CD4-positive, alpha-beta memory T cell (primary cell): ENCODE data around the gene ATP6V1G2. TPM values are rescaled to one million over a fixed set of nuclear protein-coding genes. Genes with fewer than 3 reads are reported as not detected.
"Not testable (repeated sequence)": the region's sequence is repeated elsewhere in the genome, so short reads cannot be mapped to it uniquely, and the experiment has no call there.

ENCODE experiments used
- CTCF ChIA-PET: fragments of 350-600 bp; sonication (Branson Sonifier 250); formaldehyde crosslinking; loops from one replicate; lab custom pipeline; 2021; ENCODE audit warnings: inconsistent platforms; ENCODE audit not compliant: partially characterized antibody; lab: Charles Lee
- POLR2A ChIA-PET: fragments of 350-600 bp; sonication (Branson Sonifier 250); formaldehyde crosslinking; loops from one replicate; lab custom pipeline; 2021; ENCODE audit not compliant: partially characterized antibody; lab: Charles Lee
- DNase-seq, 5 donors: peaks; one replicate each; pipeline versions ENCODE4 v3.0.0 to v3.0.0-alpha.2; 2020 to 2022; ENCODE audit warnings: mixed read lengths in 1 of 5
- H3K27ac ChIP-seq: one replicate; pipeline ENCODE4 v1.7.0; 2013; ENCODE audit warnings: low read depth, low read length
- H3K27me3 ChIP-seq: 2 replicates; pipeline ENCODE4 v1.7.0; 2013; ENCODE audit warnings: mild to moderate bottlenecking, low read length, moderate library complexity; ENCODE audit not compliant: insufficient read depth
- H3K36me3 ChIP-seq: 2 replicates; pipeline ENCODE4 v1.7.0; 2013; ENCODE audit warnings: mild to moderate bottlenecking, low read length, moderate library complexity; ENCODE audit not compliant: insufficient read depth
- H3K4me1 ChIP-seq: 2 replicates; pipeline ENCODE4 v1.7.0; 2013; ENCODE audit warnings: mild to moderate bottlenecking, low read length, moderate library complexity; ENCODE audit not compliant: insufficient read depth
- H3K4me3 ChIP-seq, 2 donors: one replicate each; pipeline ENCODE4 v1.7.0; 2013; ENCODE audit warnings: low read length in 2 of 2, mild to moderate bottlenecking in 1 of 2
- H3K9me3 ChIP-seq, 2 donors: one replicate each; pipeline ENCODE4 v1.7.0; 2013; ENCODE audit warnings: low read length in 2 of 2, control low read depth in 1 of 2; ENCODE audit not compliant: control insufficient read depth in 1 of 2
- H3K27ac Mint-ChIP-seq, 7 donors: one replicate each; pipeline ENCODE4 v1.8.0; 2020 to 2021; ENCODE audit warnings: mixed read lengths in 7 of 7, mild to moderate bottlenecking in 6 of 7, inconsistent platforms in 3 of 7, moderate library complexity in 3 of 7
- H3K27me3 Mint-ChIP-seq, 2 donors: one replicate each; pipeline ENCODE4 v1.8.0; 2020 to 2021; ENCODE audit warnings: mixed read lengths in 2 of 2
- H3K36me3 Mint-ChIP-seq, 2 donors: one replicate each; pipeline ENCODE4 v1.8.0; 2020 to 2021; ENCODE audit warnings: mixed read lengths in 2 of 2, inconsistent platforms in 1 of 2, mild to moderate bottlenecking in 1 of 2
- H3K4me1 Mint-ChIP-seq, 4 donors: one replicate each; pipeline ENCODE4 v1.8.0; 2020 to 2021; ENCODE audit warnings: mixed read lengths in 4 of 4, mild to moderate bottlenecking in 1 of 4
- H3K4me3 Mint-ChIP-seq, 8 donors: one replicate each; pipeline ENCODE4 v1.8.0; 2020 to 2021; ENCODE audit warnings: mixed read lengths in 8 of 8, mild to moderate bottlenecking in 7 of 8, moderate library complexity in 6 of 8, inconsistent platforms in 3 of 8
- H3K9me3 Mint-ChIP-seq, 8 donors: one replicate each; pipeline ENCODE4 v1.8.0; 2020 to 2021; ENCODE audit warnings: mixed read lengths in 8 of 8, mild to moderate bottlenecking in 5 of 8, inconsistent platforms in 3 of 8, moderate library complexity in 1 of 8
- intact Hi-C: fragments of 100-400 bp; cut with micrococcal nuclease; formaldehyde crosslinking; loops from one replicate; pipeline ENCODE4 v1.15.1; 2023
- polyA plus RNA-seq, 2 donors: library from polyadenylated mRNA; unstranded; fragments of 300-500 nt; fragmentation: Illumina TruSeq; gene quantifications; one replicate each; pipeline ENCODE4 v1.2.3, GENCODE V29; 2021
- total RNA-seq, 2 experiments: library from RNA; stranded (reverse); gene quantifications; one replicate each; pipeline ENCODE4 v1.2.3, GENCODE V29; 2021

ATP6V1G2 gene
- total and polyA plus RNA-seq, 4 experiments from 2014 or later = 0.84 to 7.2 (median 3.5) TPM

- H3K27me3 Mint-ChIP-seq = no peaks in the 10 kb centered on the region
- Histone ChIP-seq H3K36me3 (no peaks in the 10 kb centered on the region), H3K27ac (peak overlapping the region; percentile 58), H3K9me3 (no peaks in the 10 kb centered on the region), H3K4me3 (no peak overlapping the region), H3K27me3 (no peaks in the 10 kb centered on the region), H3K4me1 (peaks cover 68% of the 10 kb centered on the region)
- ChIA-PET CTCF (interaction anchor here (1.7 to 35.1 kb wide), 3 partner anchors 10 to 41 kb away, joined by 4 to 1152 read pairs (median 595); partner anchors contain the start of genes LST1, LTB, NCR3 and TNF), POLR2A (interaction anchor here (0.6 to 52.5 kb wide), 8 partner anchors 9 to 628 kb away, joined by 3 to 3597 read pairs (median 6); partner anchors contain the start of genes BAG6, DDX39B, LST1 and LTA)
- intact Hi-C loops = no loop called here
- H3K4me1 Mint-ChIP-seq = peaks cover 42 to 66% (median 56%) of the 10 kb centered on the region in 4 donors
- H3K36me3 Mint-ChIP-seq = peaks cover 10 to 19% of the 10 kb centered on the region in 2 donors
- no peaks in the 10 kb centered on the region for H3K9me3 Mint-ChIP-seq
- H3K4me3 Mint-ChIP-seq = peak overlapping the region in 4 of 8 donors; percentile 6 to 66 (median 36)
- no peak for DNase-seq
- peak overlapping the region; percentile 22 to 94 (median 70) for H3K27ac Mint-ChIP-seq
Observed at GRCh38 chr6:31557443-31558317, 11.3 kb upstream of the ATP6V1G2 start.

GRCh38 chr6:31556307-31556706 lies 9.9 kb upstream of the ATP6V1G2 start:
- intact Hi-C loops = no loop called here
- Mint-ChIP-seq H3K4me1 (peaks cover 37 to 62% (median 51%) of the 10 kb centered on the region in 4 donors), H3K4me3 (peak overlapping the region in 6 of 8 donors; percentile 9 to 30 (median 17)), H3K27me3 (no peaks in the 10 kb centered on the region), H3K9me3 (no peaks in the 10 kb centered on the region), H3K27ac (peak overlapping the region; percentile 28 to 94 (median 66)), H3K36me3 (peaks cover 4 to 16% of the 10 kb centered on the region in 2 donors)
- CTCF ChIA-PET = interaction anchor here (1.1 to 35.1 kb wide), 4 partner anchors 10 to 42 kb away, joined by 3 to 1152 read pairs (median 299); partner anchors contain the start of genes ATP6V1G2, LST1, LTB and NCR3
- Histone ChIP-seq H3K4me1 (peaks cover 55% of the 10 kb centered on the region), H3K4me3 (no peak overlapping the region), H3K36me3 (no peaks in the 10 kb centered on the region), H3K27ac (no peak overlapping the region), H3K27me3 (no peaks in the 10 kb centered on the region), H3K9me3 (no peaks in the 10 kb centered on the region)
- POLR2A ChIA-PET = interaction anchor here (0.9 to 52.5 kb wide), 2 partner anchors 9 to 26 kb away, joined by 3 to 3597 read pairs; partner anchors contain the start of genes LST1, LTA, LTB and NCR3
- no peak for DNase-seq

- H3K27me3 ChIP-seq, H3K36me3 ChIP-seq, H3K27ac ChIP-seq, H3K9me3 ChIP-seq, H3K4me3 ChIP-seq, H3K36me3 Mint-ChIP-seq, H3K9me3 Mint-ChIP-seq, H3K27me3 Mint-ChIP-seq: not testable (repeated sequence)
- Mint-ChIP-seq H3K27ac (peak overlapping the region in 6 of 7 donors; percentile 79 to 92 (median 83)), H3K4me1 (peaks cover 21 to 48% (median 33%) of the 10 kb centered on the region in 4 donors), H3K4me3 (peak overlapping the region in 4 of 8 donors; percentile 16 to 46 (median 32))
- peak; percentile 68 to 72 (median 69) for DNase-seq
- ChIA-PET POLR2A (interaction anchor here (1.1 to 52.5 kb wide), 6 partner anchors 8 to 101 kb away, joined by 4 to 3597 read pairs (median 15); partner anchors contain the start of genes BAG6, DDX39B, LST1 and LTA), CTCF (interaction anchor here (0.5 to 35.1 kb wide), 24 partner anchors 9 to 311 kb away, joined by 3 to 1152 read pairs (median 6); partner anchors contain the start of genes APOM, DDX39B, HSPA1B and LST1)
- H3K4me1 ChIP-seq = peaks cover 38% of the 10 kb centered on the region
- intact Hi-C loops = loop anchor here (1.0 kb wide), 2 partner anchors 30 to 47 kb away; no protein-coding TSS in a partner anchor
Observed at GRCh38 chr6:31551371-31551770, 5.0 kb upstream of the ATP6V1G2 start.

- Histone ChIP-seq H3K9me3 (no peaks in the 10 kb centered on the region), H3K4me1 (peaks cover 35% of the 10 kb centered on the region), H3K36me3 (peaks cover 4% of the 10 kb centered on the region), H3K4me3 (no peak overlapping the region), H3K27me3 (no peaks in the 10 kb centered on the region), H3K27ac (peak overlapping the region; percentile 85)
- Mint-ChIP-seq H3K9me3 (no peaks in the 10 kb centered on the region), H3K36me3 (peaks cover 0 to 9% of the 10 kb centered on the region in 2 donors), H3K4me3 (peak overlapping the region in 1 of 8 donors; percentile 22), H3K27ac (peak overlapping the region; percentile 70 to 99 (median 93)), H3K4me1 (peaks cover 20 to 37% (median 28%) of the 10 kb centered on the region in 4 donors), H3K27me3 (no peaks in the 10 kb centered on the region)
- CTCF ChIA-PET = interaction anchor here (0.8 to 35.1 kb wide), 9 partner anchors 9 to 282 kb away, joined by 3 to 1152 read pairs (median 7); partner anchors contain the start of genes LST1, LTB, NCR3 and TNF
- no peak for DNase-seq
- POLR2A ChIA-PET = interaction anchor here (0.8 to 52.5 kb wide), 6 partner anchors 9 to 117 kb away, joined by 3 to 3597 read pairs (median 5); partner anchors contain the start of genes GPANK1, LST1, LTA and LTB
- intact Hi-C loops = loop anchor here (5.0 kb wide), 1 partner anchor 409 kb away; the partner anchor contains the start of genes NELFE and SKIC2
Observed at GRCh38 chr6:31548544-31548873, 2.1 kb upstream of the ATP6V1G2 start.

- DNase-seq = no peak
- peak overlapping the region; percentile 55 to 79 for H3K4me3 ChIP-seq
- ChIA-PET CTCF (interaction anchor here (0.6 to 35.1 kb wide), 10 partner anchors 11 to 288 kb away, joined by 3 to 1152 read pairs (median 4); partner anchors contain the start of genes LST1, LTB, NCR3 and TNF), POLR2A (interaction anchor here (0.7 to 52.5 kb wide), 11 partner anchors 8 to 117 kb away, joined by 3 to 3597 read pairs (median 3); partner anchors contain the start of genes GPANK1, LST1, LTA and LTB)
- H3K4me1 ChIP-seq = peaks cover 38% of the 10 kb centered on the region
- H3K36me3 ChIP-seq = peaks cover 4% of the 10 kb centered on the region
- Mint-ChIP-seq H3K27ac (peak overlapping the region; percentile 93 to 99 (median 97)), H3K4me3 (peak overlapping the region; percentile 85 to 93 (median 88)), H3K36me3 (peaks cover 0 to 9% of the 10 kb centered on the region in 2 donors), H3K27me3 (no peaks in the 10 kb centered on the region), H3K4me1 (peaks cover 19 to 41% (median 32%) of the 10 kb centered on the region in 4 donors), H3K9me3 (no peaks in the 10 kb centered on the region)
- intact Hi-C loops = loop anchor here (1.0 to 5.0 kb wide), 8 partner anchors 32 to 409 kb away; partner anchors contain the start of genes ABHD16A, BAG6, GPANK1 and NELFE
- H3K9me3 ChIP-seq = no peaks in the 10 kb centered on the region
- no peaks in the 10 kb centered on the region for H3K27me3 ChIP-seq
- H3K27ac ChIP-seq = peak overlapping the region; percentile 85
Observed at GRCh38 chr6:31547727-31548543, 1.5 kb upstream of the ATP6V1G2 start.
